ENCODE results near the gene PTCHD1. TPM values are rescaled to one million over a fixed set of nuclear protein-coding genes. Genes with fewer than 3 reads are reported as not detected.

Gene PTCHD1
- total RNA-seq, 2 donors from 2014 or later = 10.3 to 23.4 TPM

DNA sequence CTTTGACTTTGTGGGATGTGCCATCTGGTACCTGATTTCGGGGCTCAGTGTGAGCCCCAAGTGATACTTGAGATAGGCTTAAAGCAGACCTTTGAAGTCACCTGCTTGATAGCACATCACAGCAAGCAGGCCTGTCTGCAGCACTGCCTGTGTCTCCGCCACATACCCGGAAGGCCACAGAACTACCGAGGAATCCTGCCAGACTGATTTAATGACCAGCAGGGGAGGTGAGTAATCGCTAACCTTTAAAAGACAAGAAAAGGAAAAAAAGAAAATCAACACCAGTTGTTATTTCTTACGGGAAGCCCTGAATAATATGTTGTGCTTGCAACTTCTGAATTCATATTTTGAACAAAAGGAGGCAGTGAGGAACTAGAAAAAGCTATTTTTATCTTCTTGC is 6.8 kb downstream of the PTCHD1 start:
- DNase-seq (ENCODE audit: low spot score) = no peak
- intact Hi-C loops (cut with DNase I) = no loop called here

DNA sequence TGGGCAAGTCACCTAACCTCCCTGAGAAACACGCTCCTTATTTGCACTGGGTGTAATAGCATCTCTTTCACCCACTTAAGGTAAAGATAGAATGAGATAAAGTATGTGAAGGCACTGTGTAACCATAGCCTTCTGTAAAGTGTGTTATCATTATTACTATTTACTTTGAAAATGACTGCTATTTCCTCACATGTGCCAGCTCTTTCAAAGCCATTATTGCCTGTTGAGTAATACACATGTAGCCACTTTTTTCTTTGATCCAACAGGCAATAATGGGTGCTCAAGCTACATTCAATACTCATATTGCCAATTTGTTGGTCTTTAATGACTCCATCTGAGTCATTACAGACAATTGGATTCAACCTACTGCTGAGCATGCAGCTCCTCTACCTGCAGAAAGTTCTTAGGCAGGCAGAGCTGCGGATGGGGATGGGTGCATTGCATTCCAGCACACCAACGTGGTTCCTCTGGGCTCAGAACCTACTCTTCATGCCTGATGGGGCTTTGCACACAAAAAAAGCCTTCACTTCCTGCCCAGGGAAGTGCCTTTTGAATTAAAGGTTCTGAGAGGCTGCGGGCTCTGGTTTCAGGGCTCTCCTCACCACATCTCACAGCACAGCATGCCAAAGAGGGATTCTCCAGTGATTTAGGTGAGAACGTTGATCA is 9.7 kb downstream of the PTCHD1 start:
- intact Hi-C loops (cut with DNase I) = no loop called here
- no peak for DNase-seq (ENCODE audit: low spot score)

DNA sequence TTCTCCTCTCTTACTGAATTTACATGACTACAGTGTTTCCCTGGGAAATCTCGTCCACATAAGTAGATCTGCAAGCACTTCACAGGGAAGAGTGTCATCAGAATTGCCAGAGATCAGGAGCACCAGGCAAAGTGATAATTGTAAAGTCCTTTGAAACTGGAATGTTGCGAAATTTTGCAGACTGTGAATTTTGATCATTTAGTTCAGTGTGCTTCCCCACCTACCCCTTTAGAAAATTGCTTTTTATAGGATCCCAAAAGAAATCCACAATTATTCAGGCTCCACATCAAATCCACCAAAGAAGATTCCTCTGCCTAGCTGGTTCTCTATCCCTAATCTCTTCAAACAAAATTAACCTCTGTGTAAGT is 10.2 kb downstream of the PTCHD1 start:
- intact Hi-C loops (cut with DNase I) = no loop called here

DNA sequence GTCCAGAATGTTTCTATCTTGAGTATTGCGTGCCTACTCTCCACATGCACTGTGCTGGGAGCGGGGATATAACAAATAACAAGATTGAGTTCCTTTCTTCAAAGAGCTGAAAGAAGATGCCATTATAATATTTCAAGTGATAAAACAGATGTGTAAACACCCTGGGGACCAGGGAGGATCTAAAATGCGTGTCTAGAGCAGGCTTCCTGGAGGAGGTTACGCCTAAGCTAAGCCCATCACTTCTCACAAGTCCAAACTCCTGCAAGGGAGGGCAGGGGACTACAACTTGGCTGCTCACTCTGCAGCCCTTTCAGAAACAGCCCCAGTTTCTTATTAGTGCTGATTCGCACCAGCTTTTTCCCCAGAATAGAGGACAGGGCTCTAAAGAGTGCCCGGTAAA is 21.5 kb downstream of the PTCHD1 start:
- DNase-seq (ENCODE audit: low spot score) = no peak
- intact Hi-C loops (cut with DNase I) = no loop called here

More for the DNA sequence above, 10.2 kb downstream of the PTCHD1 start:
- DNase-seq (ENCODE audit: low spot score) = no peak

DNA sequence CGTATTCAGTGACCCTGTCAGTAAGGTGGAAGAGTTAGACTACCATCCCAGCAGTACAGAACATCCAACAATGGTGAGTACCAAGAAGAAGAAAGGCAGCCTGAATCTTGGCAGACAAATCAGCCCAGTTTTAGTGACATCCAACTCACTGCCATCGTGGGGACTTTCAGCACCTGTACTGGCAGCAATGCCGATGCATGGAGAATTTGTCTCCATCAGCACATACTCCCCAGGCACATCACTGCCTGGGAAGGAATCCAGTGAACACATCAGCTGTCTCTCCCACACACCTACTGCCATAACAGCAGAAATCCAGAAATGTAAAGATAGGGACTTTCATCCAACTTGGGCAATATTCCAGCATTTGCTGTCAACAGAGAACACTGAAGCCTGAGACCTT is 29.8 kb downstream of the PTCHD1 start:
- DNase-seq (ENCODE audit: low spot score) = no peak
- intact Hi-C loops (cut with DNase I) = no loop called here

DNA sequence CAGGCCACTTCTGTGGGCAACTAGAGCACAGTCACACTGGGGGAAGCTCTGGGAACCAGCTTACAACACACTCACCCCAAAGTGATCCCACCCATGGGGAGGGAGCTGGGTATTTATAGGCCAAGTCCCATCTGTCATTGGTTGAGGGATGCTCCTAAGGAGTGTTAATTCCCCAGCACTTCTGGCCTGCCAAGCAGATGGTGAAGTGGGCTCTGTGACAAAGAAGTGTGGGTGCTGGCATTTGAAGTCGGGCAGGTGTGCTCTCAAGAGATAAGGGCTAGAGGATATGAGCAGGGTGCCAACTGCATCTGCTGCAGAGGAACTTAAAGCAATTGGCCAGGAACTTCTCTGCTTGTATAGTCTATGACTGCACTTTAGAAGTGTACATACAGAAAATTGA is 30.9 kb downstream of the PTCHD1 start:
- no peak for DNase-seq (ENCODE audit: low spot score)
- intact Hi-C loops (cut with DNase I) = no loop called here

DNA sequence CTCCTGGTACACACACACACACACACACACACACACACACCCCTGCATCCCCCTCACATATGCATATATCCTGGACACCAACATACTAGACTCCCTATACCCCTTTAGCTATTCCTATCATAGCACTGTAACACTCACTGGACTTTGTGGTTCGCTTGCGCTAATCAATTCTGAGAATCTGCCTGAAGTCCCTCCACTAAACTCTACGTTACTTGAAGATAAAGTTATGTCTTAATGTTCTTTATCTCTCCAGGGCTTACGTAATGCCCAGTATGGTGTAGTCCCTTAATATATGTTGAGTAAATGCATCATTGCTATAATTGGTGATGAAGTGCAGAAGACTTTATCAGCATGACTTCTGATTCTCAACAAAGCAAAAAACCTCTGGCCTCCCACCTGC is 32.3 kb downstream of the PTCHD1 start:
- DNase-seq (ENCODE audit: low spot score) = no peak
- intact Hi-C loops (cut with DNase I) = no loop called here

DNA sequence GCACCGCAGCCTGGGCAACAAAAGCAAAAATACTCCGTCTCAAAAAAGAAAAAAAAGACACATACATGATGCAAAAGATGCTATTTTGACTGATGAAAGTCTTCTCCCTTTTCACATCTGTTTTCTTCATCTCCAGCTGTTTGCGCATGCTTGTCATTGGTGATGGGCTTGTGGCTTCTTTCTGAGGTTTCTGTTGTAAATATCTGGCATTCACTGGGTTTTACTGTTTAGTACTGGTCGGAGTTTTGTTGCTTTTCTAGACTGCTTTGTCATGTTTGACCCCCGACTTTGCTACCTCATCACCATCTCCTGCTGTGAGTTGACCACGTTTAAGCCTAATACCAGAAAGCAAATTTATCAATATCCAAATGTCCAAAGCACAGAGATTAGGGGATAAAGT is 34.4 kb downstream of the PTCHD1 start:
- intact Hi-C loops (cut with DNase I) = no loop called here
- no peak for DNase-seq (ENCODE audit: low spot score)

DNA sequence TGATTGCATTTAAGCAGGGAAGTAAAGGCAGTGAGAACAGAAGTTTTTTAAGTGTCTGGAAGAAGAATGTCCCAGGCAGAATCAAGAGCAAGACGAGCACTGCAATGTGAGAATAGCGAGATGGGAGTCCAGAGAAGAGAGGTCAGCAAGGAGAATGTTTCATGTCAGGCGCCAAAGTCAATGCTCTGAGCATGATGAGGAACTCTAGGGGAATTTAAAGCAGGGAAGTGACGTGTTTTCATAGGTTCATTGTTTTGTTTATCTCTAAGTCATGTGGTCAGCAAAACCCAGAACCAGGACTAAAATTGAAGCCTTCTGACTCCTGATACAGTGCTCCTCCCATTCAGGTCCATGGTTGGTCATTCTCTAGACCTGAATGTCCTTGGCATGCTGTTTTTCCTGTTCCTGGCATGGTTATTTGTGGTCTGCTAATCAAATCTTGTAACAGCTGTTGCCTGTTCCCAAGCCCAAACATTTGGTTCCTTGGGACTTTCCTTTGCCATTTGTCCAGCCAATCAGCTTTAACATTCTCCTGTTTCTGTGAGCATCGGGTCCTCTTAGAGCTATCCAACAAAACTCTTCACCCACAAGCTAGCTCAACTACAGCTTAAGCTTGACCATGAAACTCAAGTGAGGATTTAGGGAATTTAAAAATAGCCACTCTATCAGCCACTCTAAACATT is 37.7 kb downstream of the PTCHD1 start:
- no peak for DNase-seq (ENCODE audit: low spot score)
- intact Hi-C loops (cut with DNase I) = no loop called here

DNA sequence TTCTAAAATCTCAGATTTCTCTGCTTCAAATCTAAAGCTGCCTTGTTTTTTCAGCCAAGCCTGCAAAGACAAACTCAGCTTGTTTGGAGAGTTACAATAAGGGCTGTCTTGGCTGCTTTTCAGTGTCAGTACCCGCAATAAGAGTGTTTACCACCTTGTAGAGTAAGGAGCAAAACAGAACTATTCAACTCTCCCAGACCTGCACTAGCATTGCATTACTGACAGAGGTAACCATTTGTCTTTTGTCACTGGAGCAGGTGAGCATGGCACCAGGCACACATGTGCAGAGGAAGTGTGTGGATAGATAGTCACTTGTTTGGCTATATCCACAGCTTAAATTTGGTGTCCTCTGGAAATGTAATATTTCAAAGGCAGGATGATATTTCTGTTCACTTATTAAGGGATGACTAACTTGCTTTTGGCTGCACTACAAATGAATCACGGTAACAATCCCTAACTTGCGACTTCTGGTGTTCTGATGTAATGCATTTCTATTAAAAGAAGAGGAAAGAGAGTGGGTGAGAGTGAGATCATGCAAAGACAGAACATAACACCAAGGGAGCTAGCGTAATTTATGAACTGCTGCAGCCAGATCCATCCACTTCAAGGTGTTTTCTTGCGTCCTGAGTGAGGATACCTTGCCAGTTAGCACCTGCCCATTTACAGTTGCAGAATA is 38.6 kb downstream of the PTCHD1 start:
- intact Hi-C loops (cut with DNase I) = no loop called here
- no peak for DNase-seq (ENCODE audit: low spot score)

DNA sequence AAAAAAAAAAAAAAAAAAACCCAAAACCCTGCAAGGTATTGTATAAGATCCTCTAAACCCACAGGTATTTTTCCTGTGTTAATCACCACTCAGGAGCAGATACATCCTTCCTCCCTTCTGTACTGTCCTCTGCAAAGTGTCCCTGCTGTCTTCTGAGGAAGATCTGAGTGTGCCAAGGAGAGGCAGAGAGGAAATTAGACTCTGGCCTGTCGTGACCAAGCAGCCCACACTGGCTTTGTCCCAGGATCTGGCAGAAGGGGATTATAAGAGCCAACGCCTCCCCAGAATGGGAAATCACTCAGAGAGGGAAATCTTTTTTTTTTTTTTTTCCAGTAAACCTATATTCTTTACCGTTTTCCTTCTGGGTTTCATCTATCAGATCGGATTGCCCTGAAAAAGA is 39.6 kb downstream of the PTCHD1 start:
- intact Hi-C loops (cut with DNase I) = no loop called here
- no peak for DNase-seq (ENCODE audit: low spot score)

DNA sequence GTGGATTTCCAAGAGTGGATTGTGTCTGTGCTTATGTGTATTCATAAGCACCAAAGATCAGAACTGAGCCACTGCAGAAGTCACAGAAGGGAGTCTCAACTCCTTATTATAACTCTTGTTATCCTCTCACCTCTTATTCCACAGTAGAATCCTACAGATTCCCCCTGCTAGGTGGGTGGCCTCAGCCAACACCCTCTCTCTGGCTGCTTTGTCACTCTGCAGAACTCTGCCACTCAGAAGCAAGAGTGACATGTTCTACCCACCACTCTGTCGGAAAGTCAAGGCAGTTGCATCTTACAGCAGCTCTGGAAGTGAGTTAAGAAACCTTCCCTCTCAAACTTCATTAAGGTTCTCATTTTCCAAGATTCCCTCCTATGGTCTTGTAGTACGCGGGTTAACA is 41.9 kb downstream of the PTCHD1 start:
- intact Hi-C loops (cut with DNase I) = no loop called here
- DNase-seq (ENCODE audit: low spot score) = no peak

DNA sequence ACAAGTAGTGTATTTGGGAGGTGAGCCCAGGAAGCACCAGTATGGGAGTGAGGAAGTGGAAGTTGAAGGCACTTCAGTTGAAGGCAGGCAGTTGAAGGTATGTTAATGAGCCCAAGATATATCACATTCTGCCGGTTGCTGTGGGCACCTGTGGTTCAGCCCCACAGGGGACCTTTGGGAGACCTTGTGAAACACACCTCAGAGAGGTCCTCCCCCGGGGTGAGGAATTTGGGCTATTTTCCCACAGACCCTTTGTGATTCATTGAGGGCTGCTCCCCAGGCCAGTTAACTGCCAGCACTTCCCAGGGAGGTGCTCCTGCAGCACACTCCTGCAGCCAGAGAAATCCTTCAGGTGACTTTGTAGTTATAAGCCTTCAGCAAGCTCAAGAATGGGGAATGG is 45.9 kb downstream of the PTCHD1 start:
- intact Hi-C loops (cut with DNase I) = no loop called here
- DNase-seq (ENCODE audit: low spot score) = no peak

DNA sequence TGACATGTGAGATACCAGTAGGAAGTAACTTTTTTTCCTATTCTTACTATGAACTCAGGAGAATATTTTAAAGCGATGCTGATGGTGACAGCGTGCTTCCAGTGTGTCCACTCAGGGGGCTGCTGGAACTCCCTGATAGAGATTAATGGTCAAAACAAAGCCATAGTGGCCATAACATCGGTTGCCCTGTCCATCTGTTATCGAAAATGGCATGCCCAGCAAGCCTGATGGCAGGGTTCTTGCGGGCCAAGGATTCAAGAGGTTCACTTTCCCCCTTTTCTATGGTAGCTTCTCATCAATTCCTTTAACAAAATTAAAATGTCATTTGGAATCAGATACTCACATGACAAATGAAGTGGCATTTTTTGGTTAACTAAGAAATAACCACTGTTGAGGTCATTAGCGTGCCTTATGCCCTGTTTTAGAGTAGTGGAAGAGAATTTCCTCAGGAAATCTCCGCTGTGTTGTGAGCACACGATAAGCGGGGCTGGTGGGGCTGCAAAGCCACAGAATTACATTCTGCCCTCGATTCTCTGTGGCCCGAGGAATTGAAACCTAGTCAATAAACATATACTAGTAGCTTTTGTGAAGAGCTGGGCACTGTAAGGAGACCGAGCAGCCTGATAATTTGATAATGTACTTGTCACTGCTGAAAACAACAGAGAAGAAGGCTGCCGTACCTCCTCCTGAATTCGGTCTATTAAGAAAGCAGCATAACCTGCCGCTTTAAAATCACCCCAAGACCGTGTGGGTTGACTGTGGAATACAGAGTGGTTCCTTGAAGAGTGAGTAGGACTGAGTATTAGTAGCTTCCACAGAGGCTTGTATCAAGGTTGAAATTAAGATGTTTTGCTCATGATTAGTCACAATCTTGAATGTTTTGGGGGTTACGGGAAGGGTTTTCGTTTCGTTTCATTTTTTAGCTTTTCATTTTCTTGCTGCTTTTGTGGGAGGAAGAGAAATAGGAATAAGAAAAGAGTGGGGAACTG is 46.7 kb downstream of the PTCHD1 start:
- DNase-seq (ENCODE audit: low spot score) = no peak
- intact Hi-C loops (cut with DNase I) = no loop called here

DNA sequence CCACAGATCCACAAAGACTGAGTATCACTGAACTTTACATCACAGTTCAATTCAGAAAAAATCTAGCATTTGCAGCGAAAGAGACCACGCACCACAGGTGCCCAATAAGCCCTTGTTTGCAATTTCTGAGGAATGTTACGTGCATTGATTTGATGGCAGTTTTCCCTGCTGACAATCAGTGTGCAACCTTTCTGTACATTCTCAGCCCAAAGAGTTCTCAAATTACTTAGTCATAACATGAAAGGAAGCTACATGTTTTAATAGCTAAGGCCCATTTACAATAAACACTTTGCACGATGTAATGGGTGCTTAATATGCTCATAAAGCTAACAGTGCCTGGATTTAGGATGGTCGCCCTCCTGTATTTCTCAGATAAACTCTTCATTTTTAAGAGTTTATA is 47.9 kb downstream of the PTCHD1 start:
- intact Hi-C loops (cut with DNase I) = no loop called here
- DNase-seq (ENCODE audit: low spot score) = no peak

DNA sequence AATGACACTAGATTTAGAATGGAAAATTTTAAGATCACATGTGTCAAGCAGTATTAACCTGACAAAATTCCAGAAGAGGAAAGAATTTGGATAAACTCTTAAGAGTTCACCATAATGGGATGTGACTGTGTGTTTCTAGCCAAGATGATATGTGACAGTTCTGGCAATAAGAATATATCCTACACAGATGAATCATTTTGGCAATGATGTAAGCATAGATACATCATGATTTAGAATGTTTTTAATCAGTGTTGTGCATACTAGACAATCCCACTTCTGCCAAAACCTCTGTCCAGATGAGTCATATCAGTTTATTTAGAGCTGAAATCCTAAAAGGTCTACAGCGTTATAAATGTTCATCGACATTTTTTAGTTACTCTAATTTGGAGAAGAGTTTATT is 48.8 kb downstream of the PTCHD1 start:
- intact Hi-C loops (cut with DNase I) = no loop called here
- no peak for DNase-seq (ENCODE audit: low spot score)

DNA sequence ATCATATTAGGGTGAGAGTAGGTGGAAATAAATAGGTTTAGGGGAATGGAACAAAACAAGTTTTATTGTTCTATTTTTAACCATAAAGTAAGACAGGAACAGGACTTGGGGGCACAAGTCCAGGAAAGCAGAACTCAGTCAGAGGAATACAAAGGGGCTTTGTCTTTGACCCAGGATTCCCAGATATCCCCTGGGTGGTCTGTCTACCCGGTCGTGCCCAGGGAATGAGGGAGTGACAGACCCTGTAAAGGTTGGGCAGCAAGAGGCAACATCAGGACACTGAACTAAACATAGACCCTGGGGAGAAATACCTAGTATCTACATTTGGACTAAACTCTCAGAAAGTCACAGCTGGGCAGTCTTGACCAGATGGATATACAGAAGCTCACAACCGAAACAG is 50.6 kb downstream of the PTCHD1 start:
- intact Hi-C loops (cut with DNase I) = no loop called here
- DNase-seq (ENCODE audit: low spot score) = no peak

DNA sequence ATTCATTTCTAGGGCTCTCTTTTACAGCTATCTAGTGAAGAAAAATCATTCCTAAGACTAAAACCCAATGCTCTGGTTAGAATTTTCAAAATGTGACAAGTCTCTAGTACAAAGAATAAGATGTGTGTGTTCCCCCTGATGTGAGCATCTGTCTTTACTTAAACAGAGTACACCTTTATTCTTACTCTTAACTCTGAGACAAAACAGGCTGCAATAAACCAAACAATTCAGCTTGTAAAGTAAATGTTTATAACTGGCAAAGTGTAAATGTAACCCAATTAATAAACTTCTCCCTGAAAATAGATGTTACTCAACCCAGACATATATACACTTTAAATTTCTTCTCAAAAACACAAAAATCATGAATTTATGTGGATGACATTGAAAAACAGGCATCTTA is 51.6 kb downstream of the PTCHD1 start:
- intact Hi-C loops (cut with DNase I) = no loop called here
- DNase-seq (ENCODE audit: low spot score) = no peak

DNA sequence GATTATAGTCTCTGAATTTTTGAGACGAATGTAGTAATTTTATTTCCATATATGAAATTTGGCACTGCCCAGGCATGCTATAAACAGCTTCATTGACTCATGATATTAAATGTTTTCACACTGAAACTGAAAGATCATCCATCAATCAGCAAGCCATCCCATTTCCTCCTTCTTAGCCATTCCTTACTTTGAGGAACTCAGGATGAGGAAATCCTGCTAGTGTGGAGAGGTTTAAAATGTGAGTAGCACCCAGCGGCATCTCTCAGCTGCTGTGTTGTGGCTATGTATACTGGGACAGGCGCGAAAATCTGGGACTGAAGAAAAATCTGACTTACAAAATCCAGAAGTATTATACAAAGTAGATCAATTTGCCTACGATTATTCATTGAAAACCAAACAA is 52.1 kb downstream of the PTCHD1 start:
- intact Hi-C loops (cut with DNase I) = no loop called here
- DNase-seq (ENCODE audit: low spot score) = no peak

Data from posterior vena cava (tissue), 2 donors.